Nephron progenitor cell (in vitro differentiated cells): ENCODE measurements around the gene DBP.

Experiments
- DNase-seq: peaks from one replicate; pipeline ENCODE4 v3.0.0; 2021
- H3K27ac Mint-ChIP-seq: 2 replicates; pipeline ENCODE4 v1.8.0; 2021; ENCODE audit warnings: mild to moderate bottlenecking, moderate library complexity, mixed read lengths
- H3K27me3 Mint-ChIP-seq: 2 replicates; pipeline ENCODE4 v1.8.0; 2021; ENCODE audit warnings: mild to moderate bottlenecking, low read depth, mixed read lengths; ENCODE audit not compliant: poor library complexity
- H3K36me3 Mint-ChIP-seq: 2 replicates; pipeline ENCODE4 v1.8.0; 2021; ENCODE audit warnings: low read depth, mixed read lengths
- H3K4me1 Mint-ChIP-seq: 2 replicates; pipeline ENCODE4 v1.8.0; 2021; ENCODE audit warnings: mixed read lengths
- H3K4me3 Mint-ChIP-seq: 2 replicates; pipeline ENCODE4 v1.8.0; 2021; ENCODE audit warnings: mild to moderate bottlenecking, moderate library complexity, mixed read lengths
- H3K9me3 Mint-ChIP-seq: 2 replicates; pipeline ENCODE4 v1.8.0; 2021; ENCODE audit warnings: mild to moderate bottlenecking, moderate library complexity, mixed read lengths
- CTCF ChIP-seq: fragments of 200-600 bp; sonication (generic); IDR thresholded peaks from 2 replicates; pipeline ENCODE4 v1.5.0; 2021; ENCODE audit warnings: antibody characterized with exemption

The DBP gene

GRCh38 chr19:48674216-48674809 is 37.1 kb upstream of the DBP start:
- H3K27ac Mint-ChIP-seq = no peak overlapping the region
- TF ChIP-seq CTCF = no peak
- no peak overlapping the region for H3K4me3 Mint-ChIP-seq
- H3K36me3 Mint-ChIP-seq = peaks cover 4% of the 10 kb centered on the region
- peaks cover 45% of the 10 kb centered on the region for H3K4me1 Mint-ChIP-seq
- no peak for DNase-seq
- H3K9me3 Mint-ChIP-seq = peaks cover 7% of the 10 kb centered on the region
- H3K27me3 Mint-ChIP-seq = peaks cover 21% of the 10 kb centered on the region

- Mint-ChIP-seq H3K4me1 (peaks cover 45% of the 10 kb centered on the region), H3K9me3 (peaks cover 7% of the 10 kb centered on the region), H3K4me3 (no peak overlapping the region), H3K27me3 (peaks cover 21% of the 10 kb centered on the region), H3K27ac (no peak overlapping the region), H3K36me3 (peaks cover 4% of the 10 kb centered on the region)
- no peak for TF ChIP-seq CTCF
- no peak for DNase-seq
Measured at GRCh38 chr19:48673436-48674100, 36.4 kb upstream of the DBP start.

GRCh38 chr19:48672994-48673393 is 35.8 kb upstream of the DBP start, which contains the start of gene NTN5:
NTN5 (minus strand) TSS chr19:48673017; CDS start chr19:48670986, 2,031 bp downstream.
- Mint-ChIP-seq H3K27ac (no peak within 1 kb of the TSS), H3K36me3 (peaks cover 4% of the 10 kb centered on the region), H3K4me3 (no peak within 1 kb of the TSS), H3K4me1 (peaks cover 45% of the 10 kb centered on the region), H3K27me3 (peaks cover 21% of the 10 kb centered on the region), H3K9me3 (peaks cover 7% of the 10 kb centered on the region)
- TF ChIP-seq CTCF = no peak
- no peak for DNase-seq

GRCh38 chr19:48671446-48671995 is 34.3 kb upstream of the DBP start:
- DNase-seq = no peak
- TF ChIP-seq CTCF = no peak
- H3K4me1 Mint-ChIP-seq = peaks cover 52% of the 10 kb centered on the region
- H3K36me3 Mint-ChIP-seq = peaks cover 4% of the 10 kb centered on the region
- H3K27ac Mint-ChIP-seq = peak overlapping the region; percentile 80
- H3K4me3 Mint-ChIP-seq = peak overlapping the region; percentile 39
- peaks cover 14% of the 10 kb centered on the region for H3K27me3 Mint-ChIP-seq
- peaks cover 7% of the 10 kb centered on the region for H3K9me3 Mint-ChIP-seq

GRCh38 chr19:48670699-48671445 is 33.7 kb upstream of the DBP start:
- TF ChIP-seq CTCF = no peak
- H3K9me3 Mint-ChIP-seq = peaks cover 7% of the 10 kb centered on the region
- peak; percentile 36 for DNase-seq
- peaks cover 55% of the 10 kb centered on the region for H3K4me1 Mint-ChIP-seq
- H3K36me3 Mint-ChIP-seq = peaks cover 4% of the 10 kb centered on the region
- H3K27me3 Mint-ChIP-seq = peaks cover 14% of the 10 kb centered on the region
- H3K4me3 Mint-ChIP-seq = peak overlapping the region; percentile 39
- peak overlapping the region; percentile 80 for H3K27ac Mint-ChIP-seq
